ENCODE measurements around the gene TRAPPC11.

The TRAPPC11 gene

DNA sequence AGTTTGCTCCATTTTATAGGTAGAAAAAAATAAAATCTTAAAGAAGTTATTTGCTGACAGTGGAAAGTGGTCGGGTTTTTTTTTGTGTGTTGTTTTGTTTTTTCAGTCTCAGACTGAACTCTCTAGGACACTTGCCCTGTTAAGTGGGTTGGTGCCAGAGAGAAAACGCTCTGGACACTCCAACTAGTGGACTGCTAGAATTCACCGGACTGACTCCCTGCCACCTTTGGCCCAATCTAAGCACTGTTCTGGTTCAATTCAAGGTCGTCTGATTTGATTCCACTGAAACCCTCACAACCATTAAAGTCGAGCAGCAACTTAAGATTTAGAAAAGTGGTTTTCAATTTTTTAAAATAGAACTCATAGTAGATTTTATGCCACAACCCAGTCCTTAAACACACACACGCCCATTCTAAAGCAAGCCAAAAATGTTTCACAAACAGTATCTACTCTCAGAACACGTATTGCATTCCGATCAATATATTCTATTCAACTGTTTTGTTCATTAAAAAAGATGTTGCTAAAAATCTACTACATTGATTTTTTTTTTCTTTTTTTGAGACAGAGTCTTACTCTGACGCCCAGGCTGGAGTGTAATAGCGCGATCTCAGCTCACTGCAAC is 27.4 kb upstream of the TRAPPC11 start:
- no peak for TF ChIP-seq GATA1 (IDR thresholded peaks at IDR 0.05; ENCODE audit: low read depth, low read length)
- no peak for TF ChIP-seq POLR2A (IDR thresholded peaks at IDR 0.05; ENCODE audit: low read length)
- no peak for DNase-seq

DNA sequence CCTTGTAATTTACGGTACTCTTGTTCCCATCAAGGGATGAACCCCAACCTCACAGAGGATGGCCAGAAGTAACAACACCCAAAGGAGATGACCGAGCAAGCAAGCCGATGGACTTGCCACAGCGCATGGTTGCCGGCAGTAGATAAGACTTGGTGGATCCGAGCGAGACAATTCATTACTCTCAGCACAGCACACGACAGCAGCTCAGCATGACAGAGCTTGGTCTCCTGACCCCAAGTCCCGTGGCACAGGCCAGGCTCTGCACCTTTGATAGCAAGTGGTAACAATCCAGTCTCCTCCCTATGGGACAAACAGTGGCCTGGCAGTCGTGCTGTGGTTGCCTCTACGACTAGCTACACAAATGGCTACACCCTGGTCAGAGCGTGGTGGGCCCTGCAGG is 26.4 kb upstream of the TRAPPC11 start:
- TF ChIP-seq GATA1 (IDR thresholded peaks at IDR 0.05; ENCODE audit: low read depth, low read length) = no peak
- TF ChIP-seq POLR2A (IDR thresholded peaks at IDR 0.05; ENCODE audit: low read length) = no peak
- DNase-seq = no peak

DNA sequence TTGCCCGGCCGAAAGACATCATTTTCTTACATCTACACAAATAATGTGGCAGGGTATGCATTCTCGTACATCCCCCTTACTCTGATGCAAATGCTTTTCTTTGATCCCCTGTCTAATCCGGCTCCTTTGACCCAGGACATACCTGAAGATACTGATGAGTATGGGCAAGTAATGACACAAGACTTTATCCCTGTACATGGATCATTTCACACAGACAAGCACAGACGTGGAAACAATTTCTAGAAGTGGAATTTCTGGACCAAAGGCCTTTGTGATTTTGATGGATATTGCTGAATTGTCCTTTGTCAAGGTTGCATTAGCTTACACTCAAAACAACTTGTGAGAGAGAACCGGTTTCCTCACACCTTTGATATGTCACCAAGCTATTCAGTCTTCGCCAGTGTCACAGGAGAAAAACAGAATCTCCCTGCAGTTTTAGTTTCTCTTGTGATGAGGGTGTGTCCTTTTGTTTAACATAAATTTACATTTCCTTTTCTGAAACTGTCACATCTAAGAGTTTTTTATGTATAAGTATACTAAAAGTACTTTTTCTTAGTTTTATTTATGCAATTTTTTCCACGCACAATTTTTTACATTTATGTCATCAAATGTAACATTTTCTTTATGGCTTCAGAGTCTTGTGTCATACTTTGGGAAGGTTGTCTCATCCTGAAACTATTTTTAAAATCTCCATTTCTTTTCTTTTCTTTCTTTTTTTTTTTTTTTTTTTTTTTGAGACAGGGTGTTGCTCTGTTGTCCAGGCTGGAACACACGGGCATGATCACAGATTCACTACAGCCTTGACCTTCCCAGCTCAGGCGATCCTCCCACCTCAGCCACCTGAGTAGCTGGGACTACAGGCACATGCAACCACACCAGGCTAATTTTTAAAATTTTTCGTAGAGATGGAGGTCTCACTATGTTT is 25.4 kb upstream of the TRAPPC11 start:
- TF ChIP-seq POLR2A (IDR thresholded peaks at IDR 0.05; ENCODE audit: low read length) (no peak), GATA1 (IDR thresholded peaks at IDR 0.05; ENCODE audit: low read depth, low read length) (no peak)
- DNase-seq = no peak

DNA sequence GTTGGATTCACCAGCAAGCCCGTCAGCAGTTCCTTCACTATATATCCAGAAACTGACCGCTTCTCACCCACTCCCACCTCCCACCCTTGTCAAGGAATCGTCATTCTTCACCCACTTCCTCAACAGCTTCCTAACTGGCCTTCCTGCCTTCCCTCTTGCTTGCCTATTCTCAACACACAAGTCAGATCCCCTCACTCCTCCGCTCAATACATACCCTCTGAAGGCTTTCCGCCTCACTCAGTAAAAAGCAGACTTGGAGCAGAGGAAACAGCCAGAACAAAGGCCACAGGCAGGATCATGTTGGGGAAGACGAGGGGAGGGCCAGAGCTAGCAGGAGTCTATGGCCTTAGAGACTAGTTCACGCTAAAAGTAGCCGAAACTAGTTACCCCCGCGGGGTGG is 23.8 kb upstream of the TRAPPC11 start:
- no peak for TF ChIP-seq POLR2A (IDR thresholded peaks at IDR 0.05; ENCODE audit: low read length)
- TF ChIP-seq GATA1 (IDR thresholded peaks at IDR 0.05; ENCODE audit: low read depth, low read length) = no peak
- no peak for DNase-seq

DNA sequence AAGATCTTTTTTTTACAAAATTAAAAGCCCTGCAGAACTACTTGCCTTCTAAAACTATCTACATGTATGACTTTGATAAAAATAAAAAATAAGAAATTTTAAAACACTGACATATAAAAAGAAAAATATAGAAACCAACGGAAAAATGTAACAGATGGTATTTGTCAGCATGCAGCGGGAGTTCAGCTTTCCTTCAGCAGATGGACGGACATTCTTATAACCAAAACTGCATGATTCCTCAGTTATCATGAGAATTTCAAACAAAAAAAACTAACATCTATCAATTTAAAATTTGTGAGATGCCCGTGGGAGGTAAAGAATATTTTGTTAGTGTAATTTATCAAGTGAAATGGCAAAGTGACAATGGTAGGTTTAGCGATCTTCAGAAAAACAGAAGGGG is 23.4 kb upstream of the TRAPPC11 start:
- no peak for TF ChIP-seq POLR2A (IDR thresholded peaks at IDR 0.05; ENCODE audit: low read length)
- no peak for TF ChIP-seq GATA1 (IDR thresholded peaks at IDR 0.05; ENCODE audit: low read depth, low read length)
- no peak for DNase-seq

DNA sequence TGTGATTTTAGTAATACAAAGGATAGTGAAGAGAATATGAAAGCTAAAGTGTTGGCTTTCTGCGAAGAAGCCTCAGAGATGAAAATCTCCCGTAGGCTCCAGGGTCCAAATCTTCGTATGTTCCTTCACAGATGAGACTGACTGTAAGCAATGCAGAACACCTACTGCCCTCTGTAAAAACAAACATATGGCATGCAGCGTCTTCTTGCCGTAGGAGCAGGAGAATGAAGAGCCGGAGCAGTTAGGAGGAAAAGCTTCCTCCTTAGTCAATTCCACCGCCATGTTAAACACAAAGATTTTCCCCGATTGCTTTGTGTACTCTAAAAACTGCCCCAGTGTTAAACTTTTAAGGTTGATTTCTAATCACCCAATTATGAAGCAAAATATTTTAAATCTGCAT is 22.6 kb upstream of the TRAPPC11 start:
- DNase-seq = no peak
- TF ChIP-seq POLR2A (IDR thresholded peaks at IDR 0.05; ENCODE audit: low read length) = no peak
- TF ChIP-seq GATA1 (IDR thresholded peaks at IDR 0.05; ENCODE audit: low read depth, low read length) = no peak

DNA sequence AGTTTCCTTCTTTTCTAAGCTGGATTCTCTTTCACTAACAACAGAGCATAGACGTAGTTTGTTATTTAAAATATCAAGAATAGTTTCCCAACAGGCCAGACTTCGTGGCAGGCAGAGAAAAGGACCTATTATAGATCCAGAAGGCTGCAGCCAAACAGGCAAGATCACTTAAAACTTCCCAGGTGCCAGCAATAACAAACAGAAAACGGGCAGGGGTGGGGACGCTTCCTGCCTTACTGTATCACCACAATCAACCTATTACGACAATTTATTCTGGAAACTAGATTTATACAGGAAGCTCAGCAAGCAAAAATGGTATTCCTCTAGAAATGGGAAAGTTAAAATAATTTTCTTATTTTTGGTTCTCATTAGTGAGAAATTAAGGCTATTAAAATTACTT is 22.2 kb upstream of the TRAPPC11 start:
- no peak for DNase-seq

DNA sequence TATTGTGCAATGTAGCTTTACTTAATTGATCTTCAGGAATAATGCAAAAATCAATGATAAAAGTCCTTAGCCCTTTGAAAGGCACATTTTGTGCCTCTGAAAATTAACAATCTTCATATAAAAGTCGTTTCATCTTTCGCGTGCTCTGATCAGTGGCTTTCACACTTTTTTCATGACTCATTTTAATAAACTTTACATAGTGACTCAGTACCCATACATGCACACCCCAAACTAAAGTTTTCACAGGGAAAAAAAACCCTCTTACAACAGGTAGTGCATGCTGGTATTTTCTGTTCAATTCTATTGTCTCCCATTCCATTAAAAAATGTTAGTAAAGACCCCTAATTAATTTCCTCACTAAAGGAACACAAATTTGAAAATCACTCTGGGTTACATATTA is 21.6 kb upstream of the TRAPPC11 start:
- TF ChIP-seq GATA1 (IDR thresholded peaks at IDR 0.05; ENCODE audit: low read depth, low read length) (no peak), POLR2A (IDR thresholded peaks at IDR 0.05; ENCODE audit: low read length) (no peak)
- no peak for DNase-seq

More for the DNA sequence above, 22.2 kb upstream of the TRAPPC11 start:
- TF ChIP-seq POLR2A (IDR thresholded peaks at IDR 0.05; ENCODE audit: low read length) (no peak), GATA1 (IDR thresholded peaks at IDR 0.05; ENCODE audit: low read depth, low read length) (no peak)

DNA sequence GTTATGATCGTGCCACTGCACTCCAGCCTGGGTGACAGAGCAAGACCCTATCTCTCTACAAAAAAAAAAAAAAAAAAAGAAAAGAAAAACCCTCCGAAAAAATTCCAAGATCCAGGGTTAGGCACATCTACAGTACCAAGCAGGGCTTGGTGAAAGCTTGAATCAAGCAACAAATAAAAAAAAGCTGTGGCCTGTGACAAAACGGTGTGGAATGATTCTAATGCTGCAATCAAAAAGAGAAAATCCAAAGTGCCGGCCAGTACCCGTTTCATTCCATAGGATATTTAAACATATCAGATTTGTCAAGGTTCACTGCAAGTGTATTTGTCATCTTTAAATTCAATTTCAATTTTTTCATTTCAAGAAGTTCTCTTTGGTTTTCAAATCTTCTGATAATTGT is 20.7 kb upstream of the TRAPPC11 start:
- DNase-seq = no peak
- TF ChIP-seq POLR2A (IDR thresholded peaks at IDR 0.05; ENCODE audit: low read length) = no peak
- no peak for TF ChIP-seq GATA1 (IDR thresholded peaks at IDR 0.05; ENCODE audit: low read depth, low read length)

DNA sequence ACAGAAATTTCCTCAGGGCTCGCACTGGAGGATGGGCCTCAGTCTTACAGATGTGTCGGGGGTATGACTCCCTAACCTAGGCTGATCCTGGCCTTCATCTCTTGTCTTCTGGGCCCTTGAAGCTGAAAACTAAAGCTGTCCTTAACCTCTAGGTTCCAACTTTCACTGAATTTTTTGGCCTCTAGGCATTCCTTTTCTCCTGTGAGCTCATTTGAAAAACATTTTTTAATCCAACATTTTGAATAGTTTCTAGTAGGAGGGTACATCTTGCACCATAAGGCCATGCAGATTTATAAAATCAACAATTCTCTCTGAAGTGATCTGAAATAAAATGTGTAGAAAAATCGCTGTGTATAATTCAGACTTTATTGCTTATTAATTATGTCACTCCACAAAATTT is 19.8 kb upstream of the TRAPPC11 start:
- TF ChIP-seq GATA1 (IDR thresholded peaks at IDR 0.05; ENCODE audit: low read depth, low read length) (no peak), POLR2A (IDR thresholded peaks at IDR 0.05; ENCODE audit: low read length) (no peak)
- no peak for DNase-seq

DNA sequence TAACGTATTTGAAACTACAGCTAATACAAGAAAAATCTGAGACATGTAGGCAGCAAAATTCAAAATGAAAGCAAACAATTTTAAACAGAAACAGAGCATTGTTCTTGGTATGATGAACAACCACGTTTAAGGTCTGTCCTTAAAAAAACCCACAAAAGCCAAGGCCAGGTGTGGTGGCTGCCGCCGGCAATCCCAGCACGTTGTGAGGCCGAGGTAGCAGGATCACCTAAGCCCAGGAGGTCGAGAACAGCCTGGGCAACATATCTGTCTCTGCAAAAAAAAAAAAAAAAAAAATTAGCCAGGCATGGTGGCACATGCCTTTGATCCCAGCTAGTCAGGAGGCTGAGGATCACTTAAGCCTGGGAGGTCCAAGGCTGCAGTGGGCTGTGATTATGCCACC is 13.8 kb upstream of the TRAPPC11 start:
- no peak for DNase-seq
- TF ChIP-seq GATA1 (IDR thresholded peaks at IDR 0.05; ENCODE audit: low read depth, low read length) = no peak
- no peak for TF ChIP-seq POLR2A (IDR thresholded peaks at IDR 0.05; ENCODE audit: low read length)

DNA sequence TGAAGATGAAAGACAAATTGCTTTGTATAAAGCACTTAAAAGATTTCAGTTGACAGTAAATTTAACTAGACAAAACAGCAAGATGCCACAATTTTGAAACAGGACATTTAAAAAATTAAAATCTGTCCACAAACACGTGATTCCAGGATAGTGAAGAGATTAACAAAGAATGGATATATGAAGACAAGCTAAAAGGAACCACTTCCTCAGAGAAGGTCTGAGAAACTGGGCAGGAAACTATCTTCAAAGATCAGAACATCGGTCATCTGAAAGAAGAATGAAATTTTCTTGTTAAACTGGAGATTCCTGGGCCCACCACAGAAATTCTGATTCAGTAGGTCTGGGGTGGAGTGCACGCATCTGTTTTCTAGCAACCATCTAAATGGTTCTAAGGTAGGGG is 1.5 kb upstream of the TRAPPC11 start:
- DNase-seq = peak in 1 of 2 experiments; percentile 20
- TF ChIP-seq POLR2A (IDR thresholded peaks at IDR 0.05; ENCODE audit: low read length) (no peak), GATA1 (IDR thresholded peaks at IDR 0.05; ENCODE audit: low read depth, low read length) (no peak)

DNA sequence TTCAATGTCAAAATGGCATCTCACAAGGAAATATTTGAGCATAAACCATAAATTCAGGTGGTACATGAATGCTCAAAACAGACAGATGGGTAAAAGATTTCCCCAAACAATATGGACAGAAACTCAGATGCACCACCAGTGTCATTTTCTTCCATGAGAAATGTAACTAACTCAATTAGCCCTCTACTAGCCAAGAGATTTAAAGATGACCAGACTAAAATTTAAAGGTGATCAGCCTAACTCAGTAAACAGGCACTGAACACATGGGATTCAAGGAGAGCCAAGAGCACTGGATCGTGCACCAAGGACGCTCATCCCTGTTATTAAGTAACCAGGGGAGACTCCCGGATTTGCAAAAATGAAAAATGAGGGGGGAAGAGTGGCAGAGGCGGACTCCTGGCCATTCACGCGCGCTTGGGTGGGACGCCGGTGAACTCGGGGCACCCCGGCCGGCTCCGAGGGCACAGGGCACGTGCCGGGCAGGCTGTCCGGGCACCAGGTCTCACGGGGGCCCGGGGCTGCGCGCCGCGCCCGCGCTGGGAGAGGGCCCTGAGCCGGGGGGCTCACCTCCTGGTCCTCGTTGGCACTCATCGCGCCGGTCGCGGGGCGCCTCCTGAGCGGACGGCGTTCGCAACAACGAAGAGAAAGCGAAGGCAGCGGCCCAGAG is 598 bp upstream of the TRAPPC11 start:
- DNase-seq = peak; percentile 51 to 67
- TF ChIP-seq GATA1 (IDR thresholded peaks at IDR 0.05; ENCODE audit: low read depth, low read length) (no peak), POLR2A (IDR thresholded peaks at IDR 0.05; ENCODE audit: low read length) (no peak)

DNA sequence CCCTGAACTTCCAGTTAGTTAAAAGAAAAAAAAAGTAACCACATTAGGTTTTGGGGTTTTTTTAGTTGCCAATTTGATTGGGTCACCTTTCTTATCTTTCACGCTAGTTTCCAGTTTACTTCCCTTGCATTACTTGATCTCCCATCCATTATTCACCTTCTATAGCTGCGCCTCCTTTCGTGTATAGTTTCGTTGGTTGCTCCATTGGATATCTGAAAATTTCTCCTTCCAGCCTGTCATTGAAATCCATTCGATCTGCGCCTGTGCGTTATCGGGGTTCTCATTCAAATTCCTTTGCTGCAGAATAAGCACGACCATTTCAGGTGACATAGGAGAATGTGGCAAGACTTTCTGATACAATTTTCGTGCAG is 764 bp downstream of the TRAPPC11 start:
- TF ChIP-seq POLR2A (IDR thresholded peaks at IDR 0.05; ENCODE audit: low read length) = no peak
- peak; percentile 49 to 66 for DNase-seq
